IPS-NIHi11 (cell line): ENCODE data around the gene HEPHL1.
A peak's percentile ranks its signal among the peaks of the same experiment; 100 is the strongest.

ENCODE experiments used
- DNase-seq: peaks from one replicate; pipeline ENCODE4 v3.0.0; 2012; ENCODE audit warnings: mixed read lengths, low spot score

HEPHL1 gene

DNA sequence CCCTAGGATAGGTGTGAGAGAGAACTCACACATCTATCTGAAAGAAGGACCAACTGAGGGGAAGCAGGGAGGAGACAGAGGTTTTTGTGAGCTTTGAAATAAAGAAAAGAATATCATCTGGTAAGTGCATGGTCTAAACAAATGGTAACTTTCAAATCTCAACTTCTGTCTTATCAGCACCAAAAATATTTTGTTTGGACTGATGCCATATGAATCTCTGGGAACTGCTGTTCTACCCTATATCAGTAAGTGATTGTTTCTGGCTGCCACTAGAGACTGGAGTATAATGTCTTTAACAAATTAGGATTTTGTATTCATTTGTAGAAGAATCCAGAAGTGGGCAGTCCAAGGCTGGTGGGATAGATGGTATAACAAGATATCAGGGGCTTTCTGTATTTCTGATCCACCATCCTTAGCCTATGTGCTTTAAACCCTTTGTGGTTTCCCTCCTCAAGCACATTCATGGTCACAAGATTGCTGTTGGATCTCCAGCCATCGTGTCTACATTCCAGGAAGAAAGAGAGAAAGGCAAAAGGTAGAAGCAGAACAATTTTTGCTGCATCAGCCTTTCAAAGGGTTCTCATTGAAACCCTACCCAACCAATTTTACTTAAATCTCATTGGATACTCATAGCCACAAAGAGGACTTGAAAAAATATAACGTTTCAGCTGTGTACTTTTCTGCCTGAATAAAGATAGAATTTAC is 4.7 kb downstream of the HEPHL1 start:
- DNase-seq: no peak

DNA sequence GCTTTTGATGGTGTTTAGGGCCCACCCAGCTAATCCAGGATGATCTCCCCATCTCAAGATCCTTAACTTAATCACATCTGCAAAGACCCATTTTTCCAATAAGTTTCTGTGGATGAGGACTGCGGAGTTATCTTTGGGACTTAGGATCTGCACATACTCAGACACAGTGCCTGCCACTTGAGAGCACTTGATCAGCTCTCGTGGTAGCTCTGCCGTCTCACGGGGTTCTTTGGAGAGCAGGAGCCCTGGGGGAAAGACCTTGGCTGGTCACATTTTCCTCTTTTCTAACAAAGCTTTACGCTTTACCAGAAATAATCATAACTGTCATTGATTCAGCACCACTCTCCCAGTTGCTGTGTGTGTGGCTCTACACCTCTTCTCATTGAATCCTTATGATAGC is 6.1 kb downstream of the HEPHL1 start:
- no peak for DNase-seq

GRCh38 chr11:94028436-94028835 is 7.3 kb downstream of the HEPHL1 start:
- no peak for DNase-seq

GRCh38 chr11:94030059-94030458 is 8.9 kb downstream of the HEPHL1 start:
- DNase-seq: no peak

- DNase-seq: no peak
These were observed 10.5 kb downstream of the HEPHL1 start for GRCh38 chr11:94031625-94032024.

GRCh38 chr11:94032066-94032465 is 10.9 kb downstream of the HEPHL1 start:
- no peak for DNase-seq

- no peak for DNase-seq
These were observed 11.6 kb downstream of the HEPHL1 start for GRCh38 chr11:94032725-94033124.

DNA sequence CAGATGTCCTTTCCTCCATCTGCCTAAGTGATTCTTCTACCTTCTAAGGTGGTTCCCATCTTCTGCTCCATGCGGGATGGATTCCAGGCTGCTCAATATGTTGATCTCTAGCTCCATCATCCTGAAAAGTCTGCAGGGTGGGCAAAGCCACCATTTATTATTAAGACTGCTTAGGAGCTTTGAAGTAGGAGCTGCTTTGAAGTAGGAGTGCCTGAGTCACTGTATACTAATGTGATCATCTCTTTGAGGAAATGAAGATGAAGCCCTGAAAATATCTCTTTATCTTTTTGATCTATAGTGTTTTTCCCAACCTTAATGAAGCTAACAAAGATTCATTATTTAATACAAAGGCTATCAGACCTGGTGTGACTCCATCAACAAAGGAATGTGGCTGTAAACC is 13.1 kb downstream of the HEPHL1 start:
- DNase-seq: no peak

DNA sequence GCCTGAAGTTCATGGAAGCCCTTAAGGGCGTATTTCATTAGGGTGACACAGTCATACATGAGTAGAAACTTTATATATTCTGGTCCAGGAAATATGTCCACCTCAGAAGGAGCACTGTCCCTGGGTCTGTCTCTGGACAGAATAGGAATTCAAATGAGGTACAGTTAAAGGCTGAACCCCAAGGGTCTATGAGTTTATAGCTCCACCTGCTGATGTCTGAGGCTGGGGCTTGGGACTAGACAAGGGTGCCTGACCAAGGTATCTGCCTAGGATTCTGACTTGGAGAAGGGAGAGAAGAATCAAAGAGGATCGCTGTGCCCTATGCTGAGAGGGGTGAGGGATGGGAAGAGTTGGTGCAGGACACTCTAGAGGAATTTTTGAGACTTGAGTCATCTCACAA is 14.9 kb downstream of the HEPHL1 start:
- no peak for DNase-seq

DNA sequence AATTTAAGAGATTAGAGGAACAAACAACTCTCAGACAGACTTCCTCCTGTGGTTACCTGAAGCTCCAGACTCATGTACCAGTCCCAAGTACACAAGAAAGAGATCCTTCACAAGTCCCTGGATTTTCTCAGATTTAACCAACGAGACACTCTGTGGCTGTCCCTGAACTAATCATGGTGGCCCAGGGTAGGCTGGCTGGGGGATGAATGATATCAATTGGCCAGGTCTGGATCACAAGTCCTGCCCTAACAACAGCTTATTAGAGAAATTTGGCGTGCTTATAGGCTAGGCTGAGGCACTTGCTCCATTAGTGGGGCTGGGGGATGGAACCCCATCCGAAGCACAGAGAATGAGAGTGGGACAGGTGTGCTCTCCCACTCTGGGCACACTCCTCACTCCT is 22.1 kb downstream of the HEPHL1 start:
- no peak for DNase-seq

GRCh38 chr11:94046796-94047195 is 25.6 kb downstream of the HEPHL1 start:
- no peak for DNase-seq

DNA sequence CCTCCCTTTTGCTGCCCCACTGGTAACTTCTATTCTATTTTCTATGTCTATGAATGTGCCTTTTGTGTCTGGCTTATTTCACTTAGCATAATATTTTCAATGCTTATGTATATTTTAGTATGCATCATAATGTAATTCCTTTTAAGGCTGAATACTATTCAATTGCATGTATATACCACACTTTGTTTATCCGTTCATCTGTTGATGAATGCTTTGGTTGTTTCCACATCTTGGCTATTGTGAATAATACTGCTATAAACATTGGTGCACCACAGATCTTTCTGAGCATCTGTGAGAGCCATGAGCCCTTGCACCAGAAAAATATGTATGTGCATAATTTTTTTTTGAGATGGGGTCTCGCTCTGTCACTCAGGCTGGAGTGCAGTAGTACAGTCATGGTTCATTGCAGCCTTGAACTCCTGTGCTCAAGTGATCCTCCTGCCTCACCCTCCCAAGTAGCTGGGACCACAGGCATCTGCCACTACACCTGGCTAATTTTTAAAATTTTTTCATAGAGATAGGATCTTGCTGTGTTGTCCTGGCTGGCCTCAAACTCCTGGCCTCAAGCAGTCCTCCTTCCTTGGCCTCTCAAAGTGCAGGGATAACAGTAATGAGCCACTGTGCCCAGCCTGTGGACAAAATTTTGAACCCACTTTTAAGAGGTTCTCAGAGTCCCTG is 27.0 kb downstream of the HEPHL1 start:
- DNase-seq: no peak

- no peak for DNase-seq
These were observed 28.2 kb downstream of the HEPHL1 start for GRCh38 chr11:94049351-94049750.

- no peak for DNase-seq
These were observed 37.5 kb downstream of the HEPHL1 start for GRCh38 chr11:94058630-94059029.

GRCh38 chr11:94059065-94059464 is 37.9 kb downstream of the HEPHL1 start:
- no peak for DNase-seq

DNA sequence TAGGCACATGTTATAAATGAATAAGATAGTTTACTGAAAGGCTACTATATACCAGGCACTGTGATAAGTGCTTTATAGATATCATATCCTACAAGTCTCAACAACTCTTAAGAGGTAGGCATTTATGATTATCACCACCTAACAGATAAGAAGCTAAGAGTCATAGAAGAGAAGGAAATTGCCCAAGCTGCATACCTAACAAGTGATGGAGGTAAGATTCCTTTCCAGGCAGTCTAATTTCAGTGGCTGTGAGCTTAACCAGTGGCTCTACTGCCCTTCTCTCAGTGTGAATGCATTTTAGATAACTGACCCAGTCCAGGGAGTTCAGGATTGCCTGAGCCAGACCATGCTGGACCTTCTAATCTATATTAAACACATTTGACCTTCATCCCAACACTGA is 39.2 kb downstream of the HEPHL1 start:
- DNase-seq: no peak

GRCh38 chr11:94062360-94062759 is 41.2 kb downstream of the HEPHL1 start:
- DNase-seq: no peak

DNA sequence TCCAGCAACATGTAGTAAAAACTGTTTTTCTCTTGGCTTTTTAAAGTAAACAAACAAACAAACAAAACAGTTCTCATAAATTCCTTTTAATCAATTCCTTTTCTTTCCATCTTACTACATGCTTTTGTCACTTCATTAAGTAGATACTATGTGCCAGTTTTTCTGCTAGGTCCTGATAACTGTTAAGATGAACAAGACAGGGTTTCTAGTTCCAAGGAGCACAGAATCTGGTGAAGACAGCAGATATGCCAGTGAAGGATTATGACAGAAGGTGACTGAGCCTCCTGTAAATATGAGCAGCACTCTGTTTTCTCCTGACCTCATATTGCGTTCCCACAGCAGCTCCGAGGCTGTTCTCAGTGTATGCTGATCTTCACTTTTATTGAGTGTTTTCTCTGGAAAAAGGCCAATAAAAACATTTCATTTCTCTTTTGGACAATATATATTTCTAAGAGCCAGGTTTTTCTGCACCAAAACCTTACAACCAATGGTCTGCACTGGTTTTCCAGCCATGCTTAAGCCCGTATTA is 45.8 kb downstream of the HEPHL1 start:
- DNase-seq: no peak

GRCh38 chr11:94068764-94069163 is 47.6 kb downstream of the HEPHL1 start:
- DNase-seq: no peak

DNA sequence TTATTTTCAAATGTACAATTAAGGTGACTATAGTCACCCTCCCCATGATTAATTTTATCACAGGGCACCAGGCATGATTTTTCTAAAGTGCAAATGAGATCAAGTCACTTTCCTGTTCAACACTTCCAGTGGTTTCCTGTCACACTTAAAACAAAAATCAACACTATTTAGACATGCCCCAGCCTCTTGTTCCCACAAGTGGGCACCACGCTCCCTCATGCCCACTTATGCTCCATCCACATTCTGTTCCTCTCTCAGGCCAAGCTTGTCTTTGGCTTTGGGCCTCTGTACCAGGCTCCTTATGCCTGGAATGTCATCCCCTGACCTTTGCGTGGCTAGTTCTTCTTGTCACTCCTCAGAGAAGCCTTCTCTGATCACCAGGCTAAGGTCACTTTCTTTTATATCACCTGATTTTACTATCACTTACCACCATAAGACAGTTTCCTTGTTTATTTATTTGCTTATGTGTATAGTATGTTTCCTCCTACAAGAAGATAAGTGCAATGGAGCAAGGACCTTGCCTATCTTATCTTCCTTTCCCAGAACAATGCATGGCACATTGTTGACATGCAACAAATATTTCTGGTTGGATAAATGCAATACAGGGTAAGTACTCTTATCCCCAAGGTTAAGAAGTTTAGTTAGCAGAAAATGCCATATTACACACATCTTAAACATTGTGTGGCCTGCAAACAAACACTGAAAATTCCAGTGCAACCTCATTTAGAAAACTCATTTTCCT is 56.6 kb downstream of the HEPHL1 start:
- no peak for DNase-seq

- DNase-seq: no peak
These were observed 63.0 kb downstream of the HEPHL1 start for GRCh38 chr11:94084164-94084563.

DNA sequence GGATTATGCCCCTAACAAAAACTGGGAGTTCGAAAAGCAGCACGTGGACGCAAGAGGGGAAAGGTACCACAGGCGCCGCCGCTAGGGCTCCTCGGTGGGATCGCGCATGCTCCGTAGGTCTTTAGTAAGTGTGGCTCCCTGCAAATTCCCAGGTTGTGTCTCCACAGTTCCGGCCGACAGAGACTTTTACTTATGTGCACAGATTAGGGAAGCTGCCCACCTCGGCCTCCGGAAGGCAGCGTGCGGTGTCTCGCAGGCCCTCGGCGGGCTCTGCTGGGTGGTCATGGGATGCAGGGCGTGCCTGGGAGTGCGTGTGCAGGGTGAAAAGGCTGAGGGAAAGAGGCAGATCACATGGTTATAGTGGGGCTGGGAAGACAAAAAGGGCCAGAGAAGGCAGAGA is 67.8 kb downstream of the HEPHL1 start:
- no peak for DNase-seq

GRCh38 chr11:94089341-94089740 is 68.2 kb downstream of the HEPHL1 start:
- DNase-seq: peak; percentile 16
